Choroid plexus epithelial cell (primary cell): ENCODE results near the gene CHRNA3.

ENCODE experiments used
- DNase-seq: peaks from one replicate; pipeline ENCODE4 v3.0.0-alpha.2; 2010; ENCODE audit warnings: low read depth
- H3K4me3 ChIP-seq: 2 replicates; pipeline ENCODE4 v1.5.1; 2011; ENCODE audit warnings: low read depth, mild to moderate bottlenecking, control low read depth, low read length, moderate library complexity
- CTCF ChIP-seq: conservative IDR thresholded peaks from 2 replicates; pipeline ENCODE4 v1.5.1; 2011; ENCODE audit warnings: low read depth, mild to moderate bottlenecking, control low read depth, inconsistent platforms, low read length, moderate library complexity

Gene CHRNA3

GRCh38 chr15:78629031-78629715 lies 8.4 kb upstream of the CHRNA3 start:
- no peak for TF ChIP-seq CTCF
- no peak for DNase-seq

GRCh38 chr15:78628227-78628626 lies 7.4 kb upstream of the CHRNA3 start:
- H3K4me3 ChIP-seq: no peak overlapping the region
- no peak for DNase-seq
- no peak for TF ChIP-seq CTCF

More at GRCh38 chr15:78629031-78629715, 8.4 kb upstream of the CHRNA3 start:
- H3K4me3 ChIP-seq: no peak overlapping the region

GRCh38 chr15:78627348-78627747 lies 6.6 kb upstream of the CHRNA3 start:
- TF ChIP-seq CTCF: no peak
- DNase-seq: no peak
- H3K4me3 ChIP-seq: no peak overlapping the region

GRCh38 chr15:78626381-78626995 lies 5.7 kb upstream of the CHRNA3 start:
- DNase-seq: no peak
- TF ChIP-seq CTCF: no peak
- no peak overlapping the region for H3K4me3 ChIP-seq

GRCh38 chr15:78625606-78626280 lies 4.9 kb upstream of the CHRNA3 start:
- no peak overlapping the region for H3K4me3 ChIP-seq
- no peak for TF ChIP-seq CTCF
- no peak for DNase-seq

GRCh38 chr15:78624651-78625590 lies 4.1 kb upstream of the CHRNA3 start:
- no peak for DNase-seq
- H3K4me3 ChIP-seq: no peak overlapping the region
- TF ChIP-seq CTCF: no peak
